ENCODE data around the gene ZNF217. TPM values are rescaled to one million over a fixed set of nuclear protein-coding genes. Genes with fewer than 3 reads are reported as not detected.
"Not testable (repeated sequence)": the region's sequence is repeated elsewhere in the genome, so short reads cannot be mapped to it uniquely, and the experiment has no call there.

ZNF217 gene
- total RNA-seq, 1 donor from 2014 or later = 33.8 TPM

- no peak for DNase-seq
Observed at GRCh38 chr20:53597521-53598120, 4.0 kb upstream of the ZNF217 start.

- DNase-seq = peak; percentile 53
Observed at GRCh38 chr20:53597030-53597482, 3.4 kb upstream of the ZNF217 start.

GRCh38 chr20:53596189-53597001 lies 2.8 kb upstream of the ZNF217 start:
- DNase-seq = not testable (repeated sequence)

- not testable (repeated sequence) for DNase-seq
Observed at GRCh38 chr20:53595742-53596141, 2.1 kb upstream of the ZNF217 start.

GRCh38 chr20:53595018-53595378 lies 1.4 kb upstream of the ZNF217 start:
- no peak for DNase-seq

- DNase-seq = peak; percentile 92
Observed at GRCh38 chr20:53594068-53595017, 704 bp upstream of the ZNF217 start.

GRCh38 chr20:53592992-53593465 lies 610 bp downstream of the ZNF217 start:
- no peak for DNase-seq

- not testable (repeated sequence) for DNase-seq
Observed at GRCh38 chr20:53592454-53592991, 1.1 kb downstream of the ZNF217 start.

- DNase-seq = not testable (repeated sequence)
Observed at GRCh38 chr20:53591941-53592441, 1.6 kb downstream of the ZNF217 start.

GRCh38 chr20:53591206-53591741 lies 2.4 kb downstream of the ZNF217 start:
- DNase-seq = not testable (repeated sequence)

GRCh38 chr20:53590608-53591007 lies 3.0 kb downstream of the ZNF217 start:
- DNase-seq = not testable (repeated sequence)

GRCh38 chr20:53590122-53590521 lies 3.5 kb downstream of the ZNF217 start:
- not testable (repeated sequence) for DNase-seq

- not testable (repeated sequence) for DNase-seq
Observed at GRCh38 chr20:53589321-53590065, 4.1 kb downstream of the ZNF217 start.

GRCh38 chr20:53587157-53587703 lies 6.4 kb downstream of the ZNF217 start:
- not testable (repeated sequence) for DNase-seq

- no peak for DNase-seq
Observed at GRCh38 chr20:53586640-53587039, 7.0 kb downstream of the ZNF217 start.

GRCh38 chr20:53585910-53586309 lies 7.7 kb downstream of the ZNF217 start:
- not testable (repeated sequence) for DNase-seq

- DNase-seq = not testable (repeated sequence)
Observed at GRCh38 chr20:53585004-53585569, 8.6 kb downstream of the ZNF217 start.

GRCh38 chr20:53584550-53584913 lies 9.1 kb downstream of the ZNF217 start:
- DNase-seq = not testable (repeated sequence)

GRCh38 chr20:53583660-53584549 lies 9.7 kb downstream of the ZNF217 start:
- DNase-seq = not testable (repeated sequence)

All from skin of body (tissue), 2 donors.